GM12892 (cell line): ENCODE data around the gene LRRC9.

ENCODE experiments used
- POLR2A ChIP-seq: IDR thresholded peaks from 2 replicates; pipeline ENCODE4 v1.6.1; 2011; ENCODE audit warnings: low read depth, low read length, control low read depth
- POLR2AphosphoS5 ChIP-seq: IDR thresholded peaks from 2 replicates; pipeline ENCODE4 v1.6.1; 2011; ENCODE audit warnings: low read depth, low read length, control low read depth
- TAF1 ChIP-seq: IDR thresholded peaks from 2 replicates; pipeline ENCODE4 v1.6.1; 2011; ENCODE audit warnings: low read depth, mild to moderate bottlenecking, control low read depth, low read length, borderline replicate concordance

DNA sequence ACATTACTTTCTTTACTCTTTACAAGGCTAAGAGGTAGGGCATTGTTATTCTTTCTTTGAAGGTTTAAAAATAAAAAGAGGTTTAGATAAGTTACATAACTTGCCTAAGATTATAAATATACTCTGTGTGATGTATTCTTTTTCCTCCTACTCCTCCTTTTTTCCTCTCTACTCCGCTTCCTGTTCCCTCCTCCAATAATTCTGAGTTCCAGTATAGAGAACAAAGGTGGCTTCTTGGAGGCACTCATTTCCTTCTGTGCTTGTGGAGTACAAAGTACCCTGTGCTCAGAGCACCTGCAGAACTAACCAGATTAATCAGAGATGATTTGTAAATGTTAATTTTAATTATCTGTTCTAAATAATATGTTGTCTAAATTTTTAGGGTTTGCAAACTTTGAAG lies 11.3 kb downstream of the LRRC9 start:
- TF ChIP-seq POLR2AphosphoS5 (no peak), TAF1 (no peak), POLR2A (no peak)
